COLO829 (cell line): ENCODE data around the gene LCE7A.

Source experiments
- DNase-seq: peaks from one replicate; pipeline ENCODE4 v3.0.0; 2012; ENCODE audit warnings: low spot score

LCE7A gene

GRCh38 chr1:152880316-152880715, 20.5 kb downstream of the LCE7A start:
- no peak for DNase-seq

- no peak for DNase-seq
Observed at GRCh38 chr1:152880907-152881306, 21.1 kb downstream of the LCE7A start.

GRCh38 chr1:152884085-152884484, 24.3 kb downstream of the LCE7A start:
- DNase-seq, result no peak

GRCh38 chr1:152884506-152884905, 24.7 kb downstream of the LCE7A start:
- DNase-seq, result no peak

GRCh38 chr1:152884966-152885624, 25.3 kb downstream of the LCE7A start:
- DNase-seq, result no peak

DNA sequence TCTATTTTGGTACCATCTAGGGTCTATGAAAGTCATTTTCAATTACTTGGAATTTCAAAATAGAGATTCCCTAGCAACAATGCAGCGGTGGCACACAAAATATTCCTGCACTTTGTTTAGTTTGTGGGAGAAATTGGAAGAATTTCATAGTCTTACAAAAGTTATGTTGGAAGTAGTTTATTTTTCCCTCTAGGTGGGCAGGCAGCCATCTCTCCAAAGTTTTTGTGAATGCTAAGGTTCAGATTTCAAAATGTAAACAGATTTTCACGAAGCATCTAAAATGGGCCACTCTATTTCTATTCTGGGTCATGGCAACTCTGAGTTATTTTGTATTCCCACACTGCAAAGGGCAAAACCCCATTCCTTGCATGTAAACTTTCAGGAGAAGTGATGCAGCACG, 26.3 kb downstream of the LCE7A start:
- DNase-seq, result no peak

- DNase-seq, result no peak
Observed at GRCh38 chr1:152886758-152887409, 27.1 kb downstream of the LCE7A start.

DNA sequence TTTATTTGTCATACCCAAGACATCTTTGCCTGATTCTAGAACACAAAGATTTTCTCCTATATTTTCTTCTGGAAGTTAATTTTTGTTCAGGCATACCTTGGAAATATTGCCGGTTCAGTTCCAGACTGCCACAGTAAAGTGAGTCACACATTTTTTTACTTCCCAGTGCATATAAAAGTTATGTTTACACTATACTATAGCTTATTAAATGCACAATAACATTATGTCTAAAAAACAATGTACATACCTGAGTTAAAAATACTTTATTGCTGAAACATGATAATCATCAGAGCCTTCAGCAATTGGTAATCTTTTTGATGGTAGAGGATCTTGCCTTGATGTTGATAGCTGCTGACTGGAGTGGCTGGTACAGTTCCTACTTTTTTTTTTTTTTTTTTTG, 28.3 kb downstream of the LCE7A start:
- DNase-seq, result no peak

DNA sequence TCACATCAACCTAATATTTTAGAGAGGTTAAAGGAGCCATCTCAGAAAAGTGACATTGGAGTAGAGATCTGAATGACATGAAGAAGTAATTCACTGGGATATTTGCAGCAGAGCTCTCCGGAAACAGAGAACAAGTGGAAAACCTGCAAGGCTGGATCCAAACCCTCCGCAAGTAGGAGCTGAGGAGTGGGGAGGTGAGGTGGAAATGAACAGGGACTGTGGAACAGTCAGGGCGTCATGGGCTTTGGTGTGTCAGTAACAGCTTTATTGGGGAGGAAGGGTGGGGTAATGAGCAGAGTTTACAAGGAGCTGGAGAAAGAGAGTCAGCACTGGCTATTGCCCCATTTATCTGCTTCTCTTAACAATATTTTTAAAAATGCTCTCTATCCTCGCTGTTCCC, 39.2 kb downstream of the LCE7A start:
- DNase-seq, result no peak

DNA sequence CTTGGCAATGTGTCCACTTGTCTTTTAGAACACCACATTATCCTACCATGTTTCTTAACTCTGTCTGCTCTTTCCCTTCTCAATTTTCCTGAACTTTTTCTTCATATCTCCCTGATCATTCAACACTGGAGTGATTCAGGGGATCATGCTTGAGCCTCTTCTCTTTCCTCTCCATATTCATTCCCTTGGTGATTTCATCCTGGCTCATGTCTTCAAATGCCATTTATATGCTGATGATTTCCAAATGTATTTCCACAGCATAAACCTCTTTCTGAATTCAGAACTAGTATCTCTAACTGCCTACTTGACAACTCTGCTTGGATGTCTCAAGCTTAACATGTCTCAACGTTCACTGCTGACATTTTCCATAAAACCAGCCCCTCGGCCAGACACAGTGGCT, 40.1 kb downstream of the LCE7A start:
- DNase-seq, result no peak

GRCh38 chr1:152901631-152902030, 41.8 kb downstream of the LCE7A start:
- DNase-seq, result no peak

GRCh38 chr1:152902636-152903035, 42.8 kb downstream of the LCE7A start:
- no peak for DNase-seq

DNA sequence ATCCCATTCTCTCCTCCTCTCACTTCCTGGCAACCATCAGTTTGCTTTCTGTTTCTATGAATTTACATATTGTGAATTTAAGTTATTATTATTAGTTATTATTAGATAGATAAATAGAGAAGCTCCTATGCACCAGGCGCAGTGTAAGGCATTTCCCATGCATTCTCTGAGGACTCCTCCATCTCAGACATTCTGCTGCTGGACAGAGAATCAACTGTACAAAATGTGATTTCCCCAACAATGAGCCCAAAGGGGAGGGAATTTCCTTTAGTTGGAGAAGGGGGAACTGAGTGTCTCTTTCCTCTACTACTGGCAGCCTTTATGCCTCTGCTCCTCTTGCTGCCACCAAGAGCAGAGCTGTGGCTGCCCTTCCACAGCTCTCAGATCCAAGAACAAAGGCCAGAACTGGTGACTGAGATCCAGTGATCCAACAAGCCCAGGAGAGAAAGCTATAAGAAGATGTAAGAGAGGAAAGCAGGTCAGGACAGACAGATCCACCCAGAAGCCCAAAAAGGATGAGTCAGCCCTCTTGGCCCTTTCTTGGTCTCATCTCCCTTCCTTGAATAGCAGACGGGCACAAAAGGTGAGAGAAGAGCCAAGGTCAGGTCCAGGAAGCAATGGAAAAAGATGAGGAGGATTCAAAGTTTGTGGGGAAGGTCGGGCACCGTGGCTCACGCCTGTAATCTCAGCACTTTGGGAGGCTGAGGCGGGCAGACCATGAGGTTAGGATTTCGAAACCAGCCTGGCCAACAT, 45.1 kb downstream of the LCE7A start:
- DNase-seq, result no peak

DNA sequence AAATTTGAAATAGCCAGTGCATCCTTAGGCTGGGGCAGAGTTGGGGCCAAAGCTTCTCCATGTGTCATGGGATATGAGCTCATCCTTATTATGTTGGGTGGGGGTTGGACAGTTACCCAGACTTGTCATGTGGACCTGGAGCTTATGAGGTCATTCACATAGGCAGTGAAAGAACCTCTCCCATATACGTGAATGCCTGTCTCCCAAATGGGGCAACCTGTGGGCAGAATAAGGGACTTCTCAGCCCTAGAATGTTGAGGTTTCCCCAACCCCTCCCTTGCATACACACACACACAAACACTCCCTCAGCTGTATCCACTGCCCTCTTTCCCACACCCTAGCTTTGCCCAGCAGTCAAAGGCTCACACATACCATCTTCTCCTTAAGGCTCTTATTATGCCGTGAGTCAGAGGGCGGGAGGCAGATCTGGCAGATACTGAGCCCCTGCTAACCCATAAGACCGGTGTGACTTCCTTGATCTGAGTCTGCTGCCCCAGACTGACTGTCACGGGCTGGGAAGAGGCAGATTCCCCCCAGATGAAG, 46.3 kb downstream of the LCE7A start:
- DNase-seq, result peak; percentile 33

DNA sequence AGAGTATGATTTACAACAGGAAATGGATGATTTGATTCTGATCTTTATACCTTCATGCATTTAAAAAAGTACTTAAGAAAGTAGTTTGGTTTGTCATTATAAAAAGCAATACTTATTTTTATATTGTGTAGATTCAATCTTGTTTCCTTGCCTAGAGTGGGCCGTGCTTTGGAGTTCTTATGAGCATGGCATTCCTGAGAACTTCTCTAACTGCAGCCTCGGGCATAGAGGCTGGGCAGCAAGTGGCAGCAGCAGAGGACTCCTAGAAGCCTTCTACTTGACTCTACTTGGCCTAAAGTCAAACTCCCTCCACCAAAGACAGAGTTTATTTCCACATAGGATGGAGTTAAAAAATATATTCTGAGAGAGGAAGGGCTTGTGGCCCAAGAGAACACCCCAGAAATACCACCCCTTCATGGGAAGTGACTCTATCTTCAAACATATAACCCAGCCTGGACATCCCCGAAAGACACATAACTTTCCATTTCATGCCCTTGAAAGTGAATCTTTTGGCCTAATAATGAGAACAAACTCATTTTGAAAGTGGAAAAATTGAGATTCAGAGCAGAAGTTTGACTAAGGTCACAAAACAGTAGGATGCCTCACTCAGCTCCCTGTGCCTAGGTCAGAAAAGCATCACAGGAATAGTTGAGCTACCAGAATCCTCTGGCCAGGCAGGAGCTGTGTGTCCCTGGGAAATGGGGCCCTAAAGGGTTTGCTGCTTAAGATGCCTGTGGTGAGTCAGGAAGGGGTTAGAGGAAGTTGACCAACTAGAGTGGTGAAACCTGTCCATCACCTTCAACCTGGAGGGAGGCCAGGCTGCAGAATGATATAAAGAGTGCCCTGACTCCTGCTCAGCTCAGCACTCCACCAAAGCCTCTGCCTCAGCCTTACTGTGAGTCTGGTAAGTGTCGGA, 48.1 kb downstream of the LCE7A start, which contains the start of gene IVL:
Gene IVL (plus strand): TSS at position 861 of the 916 bp plus-strand sequence. CDS start 1,252 bp downstream, outside the sequence.
- no peak for DNase-seq

DNA sequence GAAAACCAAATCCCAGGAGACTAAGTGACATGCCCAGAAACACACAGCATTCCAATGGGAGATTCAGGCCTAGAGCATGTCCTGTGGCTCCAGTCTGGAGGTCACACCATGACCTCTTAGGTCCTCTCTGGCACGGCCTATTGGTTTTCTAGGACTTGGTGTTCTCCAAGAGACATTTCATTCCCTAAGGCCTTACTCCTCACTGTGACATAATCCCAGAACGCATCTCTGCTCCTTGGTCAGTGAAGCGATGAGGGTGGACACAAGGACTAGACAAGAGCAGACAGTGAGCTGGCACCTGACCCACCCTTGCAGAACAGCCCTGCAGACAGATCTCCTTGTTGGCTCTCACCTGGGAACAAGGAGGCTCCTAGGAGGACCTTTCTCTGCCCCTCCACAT, 49.4 kb downstream of the LCE7A start:
- no peak for DNase-seq
